Activated B cell treated with CpG ODN at 0.5 μM for 24 hours (primary cell): ENCODE measurements around the gene CNPY3. TPM values are rescaled to one million over a fixed set of nuclear protein-coding genes. Genes with fewer than 3 reads are reported as not detected.

Experiments used
- ATAC-seq: fragments of 200-7000 bp; cut with Tn5 transposase; one replicate; pipeline ENCODE4 v1.10.0; 2021; ENCODE audit warnings: low read depth, mild to moderate bottlenecking, moderate library complexity
- CTCF ChIA-PET: fragments of 350-600 bp; sonication (Branson Sonifier 250); formaldehyde crosslinking; loops from one replicate; lab custom pipeline; 2021; ENCODE audit warnings: antibody characterized with exemption; lab: Charles Lee
- POLR2A ChIA-PET: fragments of 350-600 bp; sonication (Branson Sonifier 250); formaldehyde crosslinking; loops from one replicate; lab custom pipeline; 2021; ENCODE audit warnings: antibody characterized with exemption; lab: Charles Lee
- DNase-seq: peaks from one replicate; pipeline ENCODE4 v3.0.0; 2022
- H3K27ac Mint-ChIP-seq: one replicate; pipeline ENCODE4 v1.8.0; 2020; ENCODE audit warnings: mixed read lengths
- H3K27me3 Mint-ChIP-seq: one replicate; pipeline ENCODE4 v1.8.0; 2021; ENCODE audit warnings: mixed read lengths
- H3K36me3 Mint-ChIP-seq: one replicate; pipeline ENCODE4 v1.8.0; 2021; ENCODE audit warnings: low read depth, mixed read lengths
- H3K4me1 Mint-ChIP-seq: one replicate; pipeline ENCODE4 v1.8.0; 2021; ENCODE audit warnings: mixed read lengths
- H3K4me3 Mint-ChIP-seq: one replicate; pipeline ENCODE4 v1.8.0; 2020; ENCODE audit warnings: mild to moderate bottlenecking, mixed read lengths
- H3K9me3 Mint-ChIP-seq: one replicate; pipeline ENCODE4 v1.8.0; 2020; ENCODE audit warnings: mixed read lengths
- CTCF ChIP-seq: fragments of 200-600 bp; IDR thresholded peaks from one replicate; pipeline ENCODE4 v1.8.0; 2022; ENCODE audit warnings: antibody characterized with exemption, mild to moderate bottlenecking
- intact Hi-C: fragments of 100-400 bp; cut with micrococcal nuclease; formaldehyde crosslinking; loops from one replicate; pipeline ENCODE4 v1.15.1; 2024
- total RNA-seq: library from RNA; stranded (reverse); gene quantifications from 2 replicates; pipeline ENCODE4 v1.2.3, GENCODE V29; 2022

The CNPY3 gene
- total RNA-seq, 1 donor from 2014 or later: 121 TPM

- Mint-ChIP-seq H3K27ac (peak within 1 kb of the TSS; percentile 88), H3K4me1 (peaks cover 44% of the 10 kb centered on the region), H3K36me3 (peaks cover 13% of the 10 kb centered on the region), H3K4me3 (peak within 1 kb of the TSS; percentile 85), H3K9me3 (no peaks in the 10 kb centered on the region), H3K27me3 (no peaks in the 10 kb centered on the region)
- intact Hi-C loops: loop anchor here (1.0 to 2.0 kb wide), 4 partner anchors 29 to 385 kb away; partner anchors contain the start of genes KLC4, MEA1, MRPL2 and ZNF318
- DNase-seq: peak; percentile 88
- peak; percentile 95 for ATAC-seq
- TF ChIP-seq CTCF: no peak
- ChIA-PET POLR2A (interaction anchor here (0.5 to 4.0 kb wide), 38 partner anchors 9 to 1263 kb away, joined by 3 to 67 read pairs (median 4); partner anchors contain the start of genes ABCC10, BICRAL, CNPY3 and CUL7), CTCF (interaction anchor here (0.7 to 1.8 kb wide), 4 partner anchors 25 to 83 kb away, joined by 3 to 7 read pairs (median 4); partner anchors contain the start of gene CNPY3)
Observed at GRCh38 chr6:42984001-42984923, 55.0 kb downstream of the CNPY3 start, which contains the start of gene PPP2R5D. Gene PPP2R5D (plus strand): TSS chr6:42984570. CDS start chr6:42984678, 108 bp downstream.

- Mint-ChIP-seq H3K4me1 (peaks cover 37% of the 10 kb centered on the region), H3K36me3 (peaks cover 18% of the 10 kb centered on the region), H3K9me3 (no peaks in the 10 kb centered on the region), H3K27ac (peak overlapping the region; percentile 13), H3K27me3 (no peaks in the 10 kb centered on the region), H3K4me3 (peak overlapping the region; percentile 85)
- TF ChIP-seq CTCF: no peak
- POLR2A ChIA-PET: interaction anchor here (0.6 to 4.0 kb wide), 16 partner anchors 10 to 1262 kb away, joined by 3 to 67 read pairs (median 6); partner anchors contain the start of genes CNPY3, CUL7, HSP90AB1 and KLHDC3
- CTCF ChIA-PET: interaction anchor here (1.8 kb wide), 1 partner anchor 56 kb away, joined by 7 read pairs; the partner anchor contains the start of gene CNPY3
- intact Hi-C loops: loop anchor here (1.0 to 2.0 kb wide), 4 partner anchors 28 to 384 kb away; partner anchors contain the start of genes KLC4, MEA1, MRPL2 and ZNF318
- no peak for DNase-seq
- ATAC-seq: no peak
Observed at GRCh38 chr6:42984924-42985475, 55.7 kb downstream of the CNPY3 start.

- TF ChIP-seq CTCF: no peak
- Mint-ChIP-seq H3K27ac (no peak overlapping the region), H3K36me3 (peaks cover 25% of the 10 kb centered on the region), H3K27me3 (no peaks in the 10 kb centered on the region), H3K9me3 (no peaks in the 10 kb centered on the region), H3K4me3 (no peak overlapping the region), H3K4me1 (peaks cover 34% of the 10 kb centered on the region)
- POLR2A ChIA-PET: interaction anchor here (0.6 to 1.9 kb wide), 3 partner anchors 8 to 57 kb away, joined by 5 to 14 read pairs (median 11); partner anchors contain the start of gene PEX6
- intact Hi-C loops: no loop called here
- CTCF ChIA-PET: no interaction called here
- DNase-seq (no peak), ATAC-seq (no peak)
Observed at GRCh38 chr6:42987533-42988451, 58.5 kb downstream of the CNPY3 start.

GRCh38 chr6:42988486-42989020 is 59.3 kb downstream of the CNPY3 start:
- Mint-ChIP-seq H3K4me1 (peaks cover 34% of the 10 kb centered on the region), H3K27me3 (no peaks in the 10 kb centered on the region), H3K27ac (no peak overlapping the region), H3K4me3 (no peak overlapping the region), H3K36me3 (peaks cover 28% of the 10 kb centered on the region), H3K9me3 (no peaks in the 10 kb centered on the region)
- POLR2A ChIA-PET: interaction anchor here (1.1 to 1.9 kb wide), 2 partner anchors 9 to 58 kb away, joined by 5 to 11 read pairs; partner anchors contain the start of gene PEX6
- CTCF ChIA-PET: no interaction called here
- intact Hi-C loops: no loop called here
- DNase-seq (no peak), ATAC-seq (no peak)
- no peak for TF ChIP-seq CTCF

Other genes with a start within 250 kb of the CNPY3 start
- 0.07 TPM in 1 of 2 replicates, not detected in the other for gene PRPH2, start 206.9 kb upstream of the CNPY3 start, total RNA-seq
- gene TBCC, start 183.4 kb upstream of the CNPY3 start, total RNA-seq: 41.5 and 41.7 TPM in 2 replicates
- gene BICRAL, start 147.4 kb upstream of the CNPY3 start, total RNA-seq: 25.2 and 25.5 TPM in 2 replicates
- 94.5 and 110 TPM in 2 replicates for gene RPL7L1, start 49.9 kb upstream of the CNPY3 start, total RNA-seq
- gene PTCRA, start 13.4 kb upstream of the CNPY3 start, total RNA-seq: not detected in 2 replicates
- 1.7 and 2.3 TPM in 2 replicates for gene GNMT, start 31.3 kb downstream of the CNPY3 start, total RNA-seq
- 11.8 and 13.2 TPM in 2 replicates for gene PEX6, start 49.7 kb downstream of the CNPY3 start, total RNA-seq
- 26.7 and 26.8 TPM in 2 replicates for gene PPP2R5D, start 55.1 kb downstream of the CNPY3 start, total RNA-seq
- gene MEA1, start 84.5 kb downstream of the CNPY3 start, total RNA-seq: 44.4 and 48.3 TPM in 2 replicates
- gene KLHDC3, start 84.8 kb downstream of the CNPY3 start, total RNA-seq: 36.4 and 36.7 TPM in 2 replicates
- gene RRP36, start 92.1 kb downstream of the CNPY3 start, total RNA-seq: 51.7 and 53.9 TPM in 2 replicates
- gene CUL7, start 124.4 kb downstream of the CNPY3 start, total RNA-seq: 15.9 and 19.1 TPM in 2 replicates
- 43.9 and 47.8 TPM in 2 replicates for gene MRPL2, start 130.0 kb downstream of the CNPY3 start, total RNA-seq
- gene KLC4, start 130.2 kb downstream of the CNPY3 start, total RNA-seq: 17.0 and 19.8 TPM in 2 replicates
- gene PTK7, start 146.8 kb downstream of the CNPY3 start, total RNA-seq: 0.66 and 0.82 TPM in 2 replicates
- 35.9 and 37.8 TPM in 2 replicates for gene SRF, start 241.8 kb downstream of the CNPY3 start, total RNA-seq